Keratinocyte (primary cell): ENCODE data around the gene PLEKHD1. TPM values are rescaled to one million over a fixed set of nuclear protein-coding genes. Genes with fewer than 3 reads are reported as not detected.

Experiments used
- DNase-seq: peaks from one replicate; pipeline ENCODE4 v3.0.0-alpha.2; 2011; ENCODE audit warnings: low read depth, missing footprints, low spot score
- FAIRE-seq: peaks from 2 replicates; lab custom pipeline; 2011; peaks lifted over from hg19 to GRCh38; lab: Jason Lieb, UNC
- H2AFZ ChIP-seq: 2 replicates; pipeline ENCODE4 v1.6.0; 2012; ENCODE audit warnings: low read length, control low read depth, inconsistent platforms; ENCODE audit not compliant: control insufficient read depth
- H3K27ac ChIP-seq: 2 replicates; pipeline ENCODE4 v1.5.1; 2011; ENCODE audit warnings: low read length; ENCODE audit not compliant: control insufficient read depth, insufficient read depth
- H3K27me3 ChIP-seq: 3 replicates; pipeline ENCODE4 v1.6.0; 2011; ENCODE audit warnings: low read length; ENCODE audit not compliant: control insufficient read depth, insufficient read depth; ENCODE audit errors: extremely low read depth
- H3K36me3 ChIP-seq, 2 experiments: 2 replicates in 1 of 2; 3 replicates in 1 of 2; pipeline ENCODE4 v1.5.1; 2011; ENCODE audit warnings: low read length in 2 of 2, mild to moderate bottlenecking in 1 of 2; ENCODE audit not compliant: control insufficient read depth in 2 of 2, insufficient read depth in 2 of 2; ENCODE audit errors: extremely low read depth in 1 of 2
- H3K4me1 ChIP-seq: 3 replicates; pipeline ENCODE4 v1.5.1; 2011; ENCODE audit warnings: low read length; ENCODE audit not compliant: control insufficient read depth, insufficient read depth; ENCODE audit errors: extremely low read depth
- H3K4me2 ChIP-seq: 3 replicates; pipeline ENCODE4 v1.6.0; 2011; ENCODE audit warnings: low read depth, low read length; ENCODE audit not compliant: control insufficient read depth, insufficient read depth; ENCODE audit errors: extremely low read depth
- H3K4me3 ChIP-seq, 3 experiments: fragments of 200-600 bp in 1 of 3; sonication (generic) in 1 of 3; 2 replicates in 2 of 3; 3 replicates in 1 of 3; pipeline ENCODE4 v1.5.1; 2011 to 2016; ENCODE audit warnings: low read length in 3 of 3, mild to moderate bottlenecking in 3 of 3, control low read depth in 2 of 3, inconsistent platforms in 1 of 3, low read depth in 1 of 3, mixed read lengths in 1 of 3, mixed run types in 1 of 3, moderate library complexity in 1 of 3; ENCODE audit not compliant: control insufficient read depth in 2 of 3, insufficient read depth in 2 of 3; ENCODE audit errors: extremely low read depth in 1 of 3
- H3K79me2 ChIP-seq: 2 replicates; pipeline ENCODE4 v1.6.0; 2012; ENCODE audit warnings: low read length; ENCODE audit not compliant: control insufficient read depth, insufficient read depth
- H3K9ac ChIP-seq: 3 replicates; pipeline ENCODE4 v1.6.0; 2011; ENCODE audit warnings: low read length; ENCODE audit not compliant: control insufficient read depth, insufficient read depth; ENCODE audit errors: extremely low read depth
- H3K9me1 ChIP-seq: 3 replicates; pipeline ENCODE4 v1.6.0; 2011; ENCODE audit warnings: low read length; ENCODE audit not compliant: control insufficient read depth, insufficient read depth; ENCODE audit errors: extremely low read depth
- H3K9me3 ChIP-seq: 2 replicates; pipeline ENCODE4 v1.5.1; 2012; ENCODE audit warnings: low read depth, low read length; ENCODE audit not compliant: control insufficient read depth
- H4K20me1 ChIP-seq: 3 replicates; pipeline ENCODE4 v1.6.0; 2011; ENCODE audit warnings: low read length; ENCODE audit not compliant: control insufficient read depth, insufficient read depth; ENCODE audit errors: extremely low read depth
- CTCF ChIP-seq, 3 experiments: IDR thresholded peaks in 1 of 3; conservative IDR thresholded peaks in 1 of 3; optimal IDR thresholded peaks in 1 of 3; 2 replicates in 2 of 3; 3 replicates in 1 of 3; pipeline versions ENCODE3 to v1.5.1; 2011; ENCODE audit warnings: low read length in 3 of 3, mild to moderate bottlenecking in 3 of 3, moderate library complexity in 2 of 3, control low read depth in 1 of 3, inconsistent platforms in 1 of 3; ENCODE audit not compliant: insufficient read depth in 2 of 3; ENCODE audit errors: extremely low read depth in 1 of 3
- EZH2 ChIP-seq: IDR thresholded peaks from one replicate; pipeline ENCODE4 v1.6.1; 2012; ENCODE audit warnings: inconsistent platforms, mild to moderate bottlenecking, low read length, moderate library complexity
- dilution Hi-C: fragments of 300-500 bp; cut with MboI; formaldehyde crosslinking; loops from one replicate; pipeline ENCODE4 v1.7.0; 2020; ENCODE audit warnings: low sequenced_read_pairs; ENCODE audit not compliant: extremely low pct_ligation_motif_present
- polyA plus RNA-seq, 5 experiments: library from polyadenylated mRNA; depleted of rRNA in 3 of 5; stranded (reverse) in 3 of 5; stranded (forward) in 1 of 5; unstranded in 1 of 5; fragments of >200 nt; gene quantifications; 1 replicate in 1 of 5; 2 replicates in 3 of 5; 3 replicates in 1 of 5; pipeline versions ENCODE4 v1.2.1 to v1.2.3, GENCODE V29; 2011 to 2012; ENCODE audit warnings: missing spikeins in 2 of 5, low read depth in 1 of 5, low replicate concordance in 1 of 5

Gene PLEKHD1
- polyA plus RNA-seq, 1 donor (not counting 4 experiments of a cell fraction or from before 2014, with no cell fraction given), result 0.01 TPM

GRCh38 chr14:69573831-69574262 is 89.3 kb downstream of the PLEKHD1 start:
- Histone ChIP-seq H3K4me2 (no peak overlapping the region), H2AFZ (no peak overlapping the region), H3K9me1 (no peaks in the 10 kb centered on the region), H3K9ac (no peak overlapping the region), H3K79me2 (no peaks in the 10 kb centered on the region), H3K9me3 (no peaks in the 10 kb centered on the region), H3K36me3 (no peaks in the 10 kb centered on the region), H3K27me3 (peaks cover 67% of the 10 kb centered on the region), H3K4me3 (no peak overlapping the region), H3K27ac (no peak overlapping the region), H3K4me1 (peaks cover 8% of the 10 kb centered on the region), H4K20me1 (no peaks in the 10 kb centered on the region)
- FAIRE-seq, result no peak
- no peak for DNase-seq
- no peak for TF ChIP-seq CTCF (optimal IDR thresholded peaks at IDR 0.05 in 1 of 3, IDR thresholded peaks at IDR 0.05 in 1 of 3, conservative IDR thresholded peaks at IDR 0.05 in 1 of 3; ENCODE audit: extremely low read depth in 1 of 3, insufficient read depth in 2 of 3, low read length in 3 of 3)
- peak; percentile 14 for TF ChIP-seq EZH2
- dilution Hi-C loops, result no loop called here

- Histone ChIP-seq H3K27me3 (peaks cover 64% of the 10 kb centered on the region), H4K20me1 (no peaks in the 10 kb centered on the region), H3K36me3 (no peaks in the 10 kb centered on the region), H3K9me3 (no peaks in the 10 kb centered on the region), H3K9ac (no peak within 1 kb of the TSS), H3K4me3 (peak within 1 kb of the TSS in 2 of 3 experiments; percentile 14 to 49), H3K4me2 (peak within 1 kb of the TSS; percentile 76), H2AFZ (peak within 1 kb of the TSS; percentile 63), H3K79me2 (no peaks in the 10 kb centered on the region), H3K4me1 (peaks cover 8% of the 10 kb centered on the region), H3K27ac (no peak within 1 kb of the TSS), H3K9me1 (no peaks in the 10 kb centered on the region)
- dilution Hi-C loops, result no loop called here
- TF ChIP-seq EZH2 (peak; percentile 92), CTCF (optimal IDR thresholded peaks at IDR 0.05 in 1 of 3, IDR thresholded peaks at IDR 0.05 in 1 of 3, conservative IDR thresholded peaks at IDR 0.05 in 1 of 3; ENCODE audit: extremely low read depth in 1 of 3, insufficient read depth in 2 of 3, low read length in 3 of 3) (peak; percentile 83 to 89 (median 83))
- FAIRE-seq (no peak), DNase-seq (no peak)
Observed at GRCh38 chr14:69574263-69574953, 89.9 kb downstream of the PLEKHD1 start, which contains the start of gene CCDC177. Gene CCDC177, minus strand, starts transcription at chr14:69574871. Its CDS starts 1,249 bp downstream, at chr14:69573622.
